Stomach (tissue), 4 donors: ENCODE results near the gene PFKP.

Experiments
- EP300 ChIP-seq: sonication (generic); formaldehyde crosslinking; IDR thresholded peaks from one replicate; pipeline ENCODE4 v1.6.1; 2017; ENCODE audit warnings: antibody characterized with exemption
- TF ChIP-seq, protein P1 (sequence below), 7 experiments: fragments of 450-650 bp in 4 of 7; fragments of 200-600 bp in 3 of 7; sonication (generic) in 3 of 7; IDR thresholded peaks; one replicate each; pipeline ENCODE4 v1.5.1; 2016 to 2019; ENCODE audit warnings: antibody characterized with exemption in 7 of 7, control low read depth in 2 of 7, mild to moderate bottlenecking in 1 of 7

DNA sequence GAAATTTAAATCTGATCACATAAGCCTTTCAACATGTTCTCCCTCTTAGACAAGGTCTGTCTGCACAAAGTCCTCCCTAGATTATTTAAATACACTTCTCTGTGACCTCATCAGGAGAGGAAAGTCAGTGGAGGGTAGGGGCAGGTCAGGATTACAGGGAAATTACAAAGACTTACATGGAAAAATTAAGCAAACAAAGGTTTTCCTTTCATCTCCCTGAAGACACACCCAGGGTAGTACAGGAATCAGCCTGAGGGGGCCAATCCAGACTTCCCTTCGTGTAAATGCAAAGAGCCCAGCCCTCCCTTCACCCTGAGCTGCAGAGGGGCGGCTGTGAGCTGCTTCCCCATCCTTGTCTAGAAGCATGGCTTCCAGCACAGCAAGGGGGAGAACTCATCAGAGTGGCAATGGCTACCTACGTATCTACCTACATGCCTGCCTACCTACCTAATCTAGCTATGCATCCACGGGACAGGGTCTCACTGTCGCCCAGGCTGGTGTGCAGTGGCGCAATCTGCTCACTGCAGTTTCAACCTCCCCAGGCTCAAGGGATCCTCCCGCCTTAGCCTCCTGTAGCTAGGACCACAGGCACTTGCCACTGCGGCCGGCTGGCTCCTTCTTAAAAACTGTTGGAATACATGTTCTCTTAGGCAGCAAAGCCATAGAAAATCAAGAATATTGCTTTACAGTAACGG is 72.0 kb downstream of the PFKP start:
- TF ChIP-seq, protein P1, sequence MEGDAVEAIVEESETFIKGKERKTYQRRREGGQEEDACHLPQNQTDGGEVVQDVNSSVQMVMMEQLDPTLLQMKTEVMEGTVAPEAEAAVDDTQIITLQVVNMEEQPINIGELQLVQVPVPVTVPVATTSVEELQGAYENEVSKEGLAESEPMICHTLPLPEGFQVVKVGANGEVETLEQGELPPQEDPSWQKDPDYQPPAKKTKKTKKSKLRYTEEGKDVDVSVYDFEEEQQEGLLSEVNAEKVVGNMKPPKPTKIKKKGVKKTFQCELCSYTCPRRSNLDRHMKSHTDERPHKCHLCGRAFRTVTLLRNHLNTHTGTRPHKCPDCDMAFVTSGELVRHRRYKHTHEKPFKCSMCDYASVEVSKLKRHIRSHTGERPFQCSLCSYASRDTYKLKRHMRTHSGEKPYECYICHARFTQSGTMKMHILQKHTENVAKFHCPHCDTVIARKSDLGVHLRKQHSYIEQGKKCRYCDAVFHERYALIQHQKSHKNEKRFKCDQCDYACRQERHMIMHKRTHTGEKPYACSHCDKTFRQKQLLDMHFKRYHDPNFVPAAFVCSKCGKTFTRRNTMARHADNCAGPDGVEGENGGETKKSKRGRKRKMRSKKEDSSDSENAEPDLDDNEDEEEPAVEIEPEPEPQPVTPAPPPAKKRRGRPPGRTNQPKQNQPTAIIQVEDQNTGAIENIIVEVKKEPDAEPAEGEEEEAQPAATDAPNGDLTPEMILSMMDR (IDR thresholded peaks at IDR 0.05), result no peak
- TF ChIP-seq EP300, result no peak
